GM19328 (cell line): Measurements from ENCODE around the gene VWA3B.
"Not testable (repeated sequence)": the region's sequence is repeated elsewhere in the genome, so short reads cannot be mapped to it uniquely, and the experiment has no call there.

Experiments used
- ATAC-seq: cut with Tn5 transposase; IDR thresholded peaks from one replicate; pipeline ENCODE4 v1.9.1; 2021; ENCODE audit warnings: mild to moderate bottlenecking, moderate library complexity; ENCODE audit not compliant: unreplicated experiment

Gene VWA3B

GRCh38 chr2:98084869-98085238 lies 2.1 kb upstream of the VWA3B start:
- ATAC-seq, result no peak

- ATAC-seq, result no peak
These were observed 1.3 kb upstream of the VWA3B start for GRCh38 chr2:98085649-98086048.

GRCh38 chr2:98087447-98088020 lies 567 bp downstream of the VWA3B start:
- no peak for ATAC-seq

GRCh38 chr2:98088261-98088660 lies 1.3 kb downstream of the VWA3B start:
- ATAC-seq, result no peak

GRCh38 chr2:98089941-98090340 lies 3.0 kb downstream of the VWA3B start:
- no peak for ATAC-seq

GRCh38 chr2:98090951-98091350 lies 4.0 kb downstream of the VWA3B start:
- no peak for ATAC-seq

GRCh38 chr2:98091738-98092137 lies 4.8 kb downstream of the VWA3B start:
- ATAC-seq, result no peak

- ATAC-seq, result no peak
These were observed 6.2 kb downstream of the VWA3B start for GRCh38 chr2:98093146-98093545.

- no peak for ATAC-seq
These were observed 6.6 kb downstream of the VWA3B start for GRCh38 chr2:98093611-98094010.

GRCh38 chr2:98099939-98100743 lies 13.2 kb downstream of the VWA3B start:
- ATAC-seq, result no peak

- not testable (repeated sequence) for ATAC-seq
These were observed 15.3 kb downstream of the VWA3B start for GRCh38 chr2:98102315-98102714.

- no peak for ATAC-seq
These were observed 15.9 kb downstream of the VWA3B start for GRCh38 chr2:98102878-98103277.

- ATAC-seq, result no peak
These were observed 21.1 kb downstream of the VWA3B start for GRCh38 chr2:98108110-98108509.

- ATAC-seq, result no peak
These were observed 23.8 kb downstream of the VWA3B start for GRCh38 chr2:98110741-98111140.

GRCh38 chr2:98114643-98115330 lies 27.8 kb downstream of the VWA3B start:
- no peak for ATAC-seq

GRCh38 chr2:98118161-98118560 lies 31.2 kb downstream of the VWA3B start:
- ATAC-seq, result no peak

- no peak for ATAC-seq
These were observed 31.9 kb downstream of the VWA3B start for GRCh38 chr2:98118852-98119251.

- no peak for ATAC-seq
These were observed 34.2 kb downstream of the VWA3B start for GRCh38 chr2:98121149-98121548.

GRCh38 chr2:98122524-98122923 lies 35.6 kb downstream of the VWA3B start:
- ATAC-seq, result no peak

GRCh38 chr2:98123286-98123685 lies 36.3 kb downstream of the VWA3B start:
- ATAC-seq, result no peak

GRCh38 chr2:98126061-98126460 lies 39.1 kb downstream of the VWA3B start:
- ATAC-seq, result no peak
